GM18511 (cell line): Measurements from ENCODE around the gene WDR90.

Experiments
- ATAC-seq: cut with Tn5 transposase; IDR thresholded peaks from one replicate; pipeline ENCODE4 v1.9.1; 2021; ENCODE audit warnings: mild to moderate bottlenecking, moderate library complexity; ENCODE audit not compliant: unreplicated experiment

The WDR90 gene

GRCh38 chr16:674214-674881 lies 25.2 kb downstream of the WDR90 start:
- no peak for ATAC-seq

- no peak for ATAC-seq
These were observed 26.1 kb downstream of the WDR90 start, which contains the start of gene RHBDL1 for GRCh38 chr16:674968-675883. Gene RHBDL1, plus strand, starts transcription at chr16:675671. Its CDS starts 120 bp downstream, at chr16:675791.

GRCh38 chr16:675884-676564 lies 26.9 kb downstream of the WDR90 start:
- no peak for ATAC-seq

GRCh38 chr16:676565-676902 lies 27.4 kb downstream of the WDR90 start:
- ATAC-seq = no peak

- ATAC-seq = no peak
These were observed 27.7 kb downstream of the WDR90 start for GRCh38 chr16:676913-677312.

GRCh38 chr16:677316-678190 lies 28.4 kb downstream of the WDR90 start:
- no peak for ATAC-seq

- ATAC-seq = no peak
These were observed 29.2 kb downstream of the WDR90 start for GRCh38 chr16:678209-678857.

GRCh38 chr16:678858-679813 lies 30.0 kb downstream of the WDR90 start:
- no peak for ATAC-seq

GRCh38 chr16:679814-680624 lies 30.9 kb downstream of the WDR90 start, which contains the start of gene STUB1:
Gene STUB1, plus strand, starts transcription at chr16:680410. Its CDS starts 116 bp downstream, at chr16:680526.
- peak; percentile 51 for ATAC-seq

- ATAC-seq = no peak
These were observed 31.4 kb downstream of the WDR90 start for GRCh38 chr16:680625-680945.

GRCh38 chr16:680967-681745 lies 32.0 kb downstream of the WDR90 start:
- ATAC-seq = no peak

GRCh38 chr16:681746-682427 lies 32.7 kb downstream of the WDR90 start:
- no peak for ATAC-seq

GRCh38 chr16:682493-683395 lies 33.6 kb downstream of the WDR90 start:
- ATAC-seq = no peak

- no peak for ATAC-seq
These were observed 34.4 kb downstream of the WDR90 start for GRCh38 chr16:683396-684070.

GRCh38 chr16:684071-684794 lies 35.1 kb downstream of the WDR90 start, which contains the start of gene JMJD8:
Gene JMJD8, minus strand, starts transcription at chr16:684334. Its CDS starts 15 bp downstream, at chr16:684319.
- ATAC-seq = peak; percentile 72
